Measurements from ENCODE around the gene NLRP6. TPM values are rescaled to one million over a fixed set of nuclear protein-coding genes. Genes with fewer than 3 reads are reported as not detected.
"Not testable (repeated sequence)": the region's sequence is repeated elsewhere in the genome, so short reads cannot be mapped to it uniquely, and the experiment has no call there.

NLRP6 gene
- total and polyA plus RNA-seq, 12 donors, result 0.07 to 0.25 (median 0.10) TPM; not detected in 6

GRCh38 chr11:315051-315481 lies 36.9 kb downstream of the NLRP6 start:
- Histone ChIP-seq H3K27ac (peak overlapping the region; percentile 83 to 99 (median 94)), H3K9me3 (no peaks in the 10 kb centered on the region), H3K4me3 (peak overlapping the region; percentile 55 to 85 (median 75)), H3K36me3 (peaks cover 0 to 23% (median 0%) of the 10 kb centered on the region in 9 donors), H3K27me3 (peaks cover 0 to 25% (median 12%) of the 10 kb centered on the region in 7 donors), H3K4me1 (peaks cover 4 to 53% (median 37%) of the 10 kb centered on the region in 9 donors)
- TF ChIP-seq, protein P1, sequence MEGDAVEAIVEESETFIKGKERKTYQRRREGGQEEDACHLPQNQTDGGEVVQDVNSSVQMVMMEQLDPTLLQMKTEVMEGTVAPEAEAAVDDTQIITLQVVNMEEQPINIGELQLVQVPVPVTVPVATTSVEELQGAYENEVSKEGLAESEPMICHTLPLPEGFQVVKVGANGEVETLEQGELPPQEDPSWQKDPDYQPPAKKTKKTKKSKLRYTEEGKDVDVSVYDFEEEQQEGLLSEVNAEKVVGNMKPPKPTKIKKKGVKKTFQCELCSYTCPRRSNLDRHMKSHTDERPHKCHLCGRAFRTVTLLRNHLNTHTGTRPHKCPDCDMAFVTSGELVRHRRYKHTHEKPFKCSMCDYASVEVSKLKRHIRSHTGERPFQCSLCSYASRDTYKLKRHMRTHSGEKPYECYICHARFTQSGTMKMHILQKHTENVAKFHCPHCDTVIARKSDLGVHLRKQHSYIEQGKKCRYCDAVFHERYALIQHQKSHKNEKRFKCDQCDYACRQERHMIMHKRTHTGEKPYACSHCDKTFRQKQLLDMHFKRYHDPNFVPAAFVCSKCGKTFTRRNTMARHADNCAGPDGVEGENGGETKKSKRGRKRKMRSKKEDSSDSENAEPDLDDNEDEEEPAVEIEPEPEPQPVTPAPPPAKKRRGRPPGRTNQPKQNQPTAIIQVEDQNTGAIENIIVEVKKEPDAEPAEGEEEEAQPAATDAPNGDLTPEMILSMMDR (IDR thresholded peaks at IDR 0.05), result no peak
- DNase-seq, result no peak
- 48 to 54% methylated on average over 9 of the region's 9 CpGs for WGBS, 2 donors
- intact Hi-C loops (cut with DNase I), result loop anchor here in 2 of 10 donors (2.0 to 10.0 kb wide), 3 partner anchors 38 to 60 kb away; no protein-coding TSS in a partner anchor
- ATAC-seq, result no peak

DNA sequence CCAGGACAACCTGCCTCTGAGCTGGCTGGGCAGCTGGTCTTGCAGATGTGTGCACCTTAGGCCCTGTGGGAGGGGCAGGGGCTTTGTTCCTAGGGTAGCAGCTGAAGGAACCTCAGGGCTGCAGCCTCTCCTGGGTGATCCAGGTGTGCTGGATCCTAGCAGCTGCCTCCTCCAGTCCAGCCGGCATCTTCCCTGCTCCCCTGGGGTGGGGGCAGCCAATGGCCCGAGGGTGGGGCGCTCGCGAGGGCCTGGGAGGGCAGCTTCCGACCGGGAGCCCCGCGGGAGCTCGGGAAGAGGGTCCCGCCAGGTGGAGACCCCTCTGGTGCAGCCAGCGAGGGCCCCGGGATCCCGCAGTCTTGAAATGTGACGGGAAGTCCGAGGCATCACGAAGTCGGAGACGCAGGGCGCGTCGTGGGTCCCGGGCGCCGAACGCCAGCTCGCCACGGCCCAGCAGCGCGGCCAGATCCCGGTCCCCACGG lies 37.3 kb downstream of the NLRP6 start:
- WGBS, 2 donors, result 23 to 26% methylated on average over 31 to 32 of the region's 32 CpGs

DNA sequence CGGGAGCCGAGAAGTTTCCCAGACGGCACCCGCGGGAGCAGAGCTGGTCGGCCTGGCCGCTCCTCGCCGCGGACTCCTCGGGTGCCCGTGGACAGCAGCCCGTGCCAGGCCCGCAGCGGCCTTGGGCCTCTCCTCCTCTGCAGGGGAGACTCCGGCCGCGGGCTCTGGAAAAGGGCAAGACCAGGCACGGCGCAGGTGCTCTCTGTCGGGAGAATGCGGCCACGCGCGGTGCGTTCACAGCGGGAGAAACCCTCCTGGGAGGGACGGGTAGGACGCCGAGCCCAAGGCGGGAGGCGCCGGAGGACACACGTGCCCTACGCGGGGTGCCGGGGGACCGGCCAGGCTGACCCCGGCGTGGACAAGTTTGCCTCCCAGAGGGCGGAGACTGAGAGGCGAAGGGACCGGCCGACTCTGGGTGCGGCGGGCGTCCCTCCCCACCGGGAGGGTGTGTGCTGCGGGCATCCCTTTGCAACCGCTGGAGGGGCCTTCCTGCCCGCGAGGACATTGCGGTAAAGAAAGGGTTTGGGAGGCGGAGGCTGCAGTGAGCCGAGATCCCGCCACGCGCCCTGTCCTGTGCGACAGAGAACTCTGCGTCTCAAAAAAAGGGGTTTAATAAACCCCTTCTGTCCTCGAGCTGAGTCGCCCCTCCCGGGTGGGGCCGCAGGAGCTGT lies 38.0 kb downstream of the NLRP6 start:
- WGBS, 2 donors, result 8 to 15% methylated on average over 63 to 64 of the region's 64 CpGs

More for the DNA sequence above, 37.3 kb downstream of the NLRP6 start:
- Histone ChIP-seq H3K27ac (peak overlapping the region; percentile 83 to 99 (median 94)), H3K9me3 (no peaks in the 10 kb centered on the region), H3K4me1 (peaks cover 4 to 53% (median 36%) of the 10 kb centered on the region in 9 donors), H3K4me3 (peak overlapping the region; percentile 55 to 85 (median 75)), H3K27me3 (peaks cover 0 to 25% (median 12%) of the 10 kb centered on the region in 7 donors), H3K36me3 (peaks cover 0 to 23% (median 0%) of the 10 kb centered on the region in 9 donors)
- TF ChIP-seq, protein P1 (IDR thresholded peaks at IDR 0.05), result no peak
- intact Hi-C loops (cut with DNase I), result loop anchor here in 2 of 10 donors (2.0 to 10.0 kb wide), 3 partner anchors 37 to 61 kb away; no protein-coding TSS in a partner anchor
- DNase-seq, result no peak
- ATAC-seq, result no peak

DNA sequence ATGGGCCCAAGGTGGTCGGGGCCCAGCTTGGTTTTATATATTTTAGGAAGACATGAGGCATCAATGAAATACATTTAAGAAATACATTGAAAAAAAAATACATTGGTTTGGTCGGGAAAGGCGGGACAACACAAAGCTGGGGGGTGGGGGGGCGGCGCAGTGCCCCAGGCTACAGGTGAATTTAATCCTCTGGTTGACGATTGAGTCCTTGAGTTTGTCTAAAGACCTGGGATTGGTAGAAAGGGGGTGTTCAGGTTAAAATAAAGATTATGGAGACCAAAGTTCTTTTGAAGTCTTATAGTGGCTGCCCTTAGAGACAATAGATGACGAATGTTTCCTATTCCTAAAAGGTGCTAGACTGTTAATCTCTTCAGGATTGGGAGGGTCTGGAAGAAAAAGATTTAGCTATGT lies 38.7 kb downstream of the NLRP6 start:
- H3K27ac ChIP-seq, result peak overlapping the region; percentile 83 to 99 (median 94)
- ATAC-seq, result no peak
- TF ChIP-seq, protein P1 (IDR thresholded peaks at IDR 0.05), result no peak

More for the DNA sequence above, 38.0 kb downstream of the NLRP6 start:
- DNase-seq (peak in 1 of 2 donors; percentile 64), ATAC-seq (peak in 1 of 8 donors; percentile 1)
- H3K9me3 ChIP-seq, result no peaks in the 10 kb centered on the region
- peak overlapping the region; percentile 55 to 85 (median 75) for H3K4me3 ChIP-seq
- peaks cover 4 to 56% (median 36%) of the 10 kb centered on the region in 9 donors for H3K4me1 ChIP-seq
- H3K27ac ChIP-seq, result peak overlapping the region; percentile 83 to 99 (median 94)
- intact Hi-C loops (cut with DNase I), result loop anchor here in 1 of 10 donors (10.0 kb wide), 1 partner anchor 61 kb away; no protein-coding TSS in a partner anchor
- peaks cover 0 to 25% (median 12%) of the 10 kb centered on the region in 7 donors for H3K27me3 ChIP-seq
- TF ChIP-seq, protein P1 (IDR thresholded peaks at IDR 0.05), result no peak
- H3K36me3 ChIP-seq, result peaks cover 0 to 23% (median 0%) of the 10 kb centered on the region in 9 donors

DNA sequence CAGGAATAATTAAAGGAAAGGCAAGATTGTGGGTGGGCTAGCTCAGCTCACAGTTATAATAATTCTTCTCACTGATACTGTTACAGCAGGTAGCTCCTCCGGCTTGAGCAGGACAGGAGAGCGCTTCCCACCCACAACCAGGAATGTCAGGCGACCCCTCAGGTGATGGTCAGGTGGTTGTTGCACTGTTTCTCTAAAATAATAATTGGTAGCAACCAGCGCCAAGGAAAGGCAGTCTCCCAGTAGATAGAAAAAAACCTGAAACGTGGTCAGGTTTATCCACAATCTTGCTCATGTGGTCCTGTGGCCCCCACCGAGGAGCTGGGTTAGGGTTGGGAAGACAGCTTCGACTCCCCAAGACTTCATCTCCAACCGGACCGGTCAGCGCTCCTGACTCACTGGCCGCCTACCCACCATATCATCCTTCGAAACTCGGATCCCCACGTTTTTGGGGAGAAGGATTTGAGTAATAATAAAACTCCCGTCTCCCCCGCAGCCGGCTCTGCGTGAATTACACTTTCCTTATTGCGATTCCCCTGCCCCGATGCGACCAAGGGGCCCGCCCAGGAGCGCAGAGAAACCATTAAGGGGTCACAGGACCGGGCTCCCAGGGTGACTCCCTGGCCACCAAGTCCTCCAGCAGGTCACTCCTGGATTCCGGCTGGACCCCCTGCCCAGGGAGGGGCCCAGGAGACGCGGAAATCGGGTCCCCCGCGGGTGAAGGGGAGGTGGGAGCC lies 39.6 kb downstream of the NLRP6 start:
- peaks cover 0 to 47% (median 31%) of the 10 kb centered on the region in 9 donors for H3K4me1 ChIP-seq
- peaks cover 0 to 23% (median 0%) of the 10 kb centered on the region in 9 donors for H3K36me3 ChIP-seq
- peak overlapping the region in 8 of 10 donors; percentile 55 to 85 (median 75) for H3K4me3 ChIP-seq
- not testable (repeated sequence) for DNase-seq, H3K9me3 ChIP-seq
- ATAC-seq, result peak in 2 of 8 donors; percentile 0 to 1
- peaks cover 0 to 23% (median 12%) of the 10 kb centered on the region in 7 donors for H3K27me3 ChIP-seq
- intact Hi-C loops (cut with DNase I), result loop anchor here in 1 of 10 donors (10.0 kb wide), 1 partner anchor 63 kb away; no protein-coding TSS in a partner anchor
- H3K27ac ChIP-seq, result peak overlapping the region; percentile 83 to 99 (median 94)
- 28% methylated on average over 13 of the region's 30 CpGs for WGBS, 2 donors

More for the DNA sequence above, 38.7 kb downstream of the NLRP6 start:
- H3K4me3 ChIP-seq, result peak overlapping the region; percentile 55 to 85 (median 75)
- 41 to 51% methylated on average over 7 of the region's 7 CpGs for WGBS, 2 donors
- peaks cover 3 to 53% (median 33%) of the 10 kb centered on the region in 9 donors for H3K4me1 ChIP-seq
- peaks cover 0 to 23% (median 12%) of the 10 kb centered on the region in 7 donors for H3K27me3 ChIP-seq
- intact Hi-C loops (cut with DNase I), result loop anchor here in 1 of 10 donors (10.0 kb wide), 1 partner anchor 62 kb away; no protein-coding TSS in a partner anchor
- peaks cover 0 to 23% (median 0%) of the 10 kb centered on the region in 9 donors for H3K36me3 ChIP-seq
- no peaks in the 10 kb centered on the region for H3K9me3 ChIP-seq
- DNase-seq, result no peak
